Measurements from ENCODE around the gene CXCR4.

Gene CXCR4

GRCh38 chr2:136135921-136136906 is 18.3 kb upstream of the CXCR4 start:
- peak overlapping the region; percentile 77 for H3K4me3 Mint-ChIP-seq
- H3K4me1 Mint-ChIP-seq: peaks cover 98% of the 10 kb centered on the region
- peak overlapping the region; percentile 63 for H3K27ac Mint-ChIP-seq
- H3K9me3 Mint-ChIP-seq: no peaks in the 10 kb centered on the region
- peaks cover 5% of the 10 kb centered on the region for H3K36me3 Mint-ChIP-seq
- H3K27me3 Mint-ChIP-seq: no peaks in the 10 kb centered on the region

GRCh38 chr2:136135462-136135861 is 17.5 kb upstream of the CXCR4 start:
- Mint-ChIP-seq H3K4me1 (peaks cover 98% of the 10 kb centered on the region), H3K9me3 (no peaks in the 10 kb centered on the region), H3K4me3 (peak overlapping the region; percentile 77), H3K27ac (peak overlapping the region; percentile 53), H3K36me3 (peaks cover 5% of the 10 kb centered on the region), H3K27me3 (no peaks in the 10 kb centered on the region)

GRCh38 chr2:136134126-136134525 is 16.2 kb upstream of the CXCR4 start:
- Mint-ChIP-seq H3K4me1 (peaks cover 100% of the 10 kb centered on the region), H3K27me3 (no peaks in the 10 kb centered on the region), H3K36me3 (peaks cover 4% of the 10 kb centered on the region), H3K9me3 (no peaks in the 10 kb centered on the region), H3K4me3 (peak overlapping the region; percentile 73), H3K27ac (peak overlapping the region; percentile 95)

- Mint-ChIP-seq H3K27me3 (no peaks in the 10 kb centered on the region), H3K27ac (peak overlapping the region; percentile 95), H3K36me3 (peaks cover 4% of the 10 kb centered on the region), H3K4me1 (peaks cover 100% of the 10 kb centered on the region), H3K9me3 (no peaks in the 10 kb centered on the region), H3K4me3 (peak overlapping the region; percentile 73)
These were observed 15.6 kb upstream of the CXCR4 start for GRCh38 chr2:136133586-136133985.

- H3K27ac Mint-ChIP-seq: no peak overlapping the region
- peak overlapping the region; percentile 81 for H3K4me3 Mint-ChIP-seq
- H3K4me1 Mint-ChIP-seq: peaks cover 100% of the 10 kb centered on the region
- H3K9me3 Mint-ChIP-seq: no peaks in the 10 kb centered on the region
- H3K36me3 Mint-ChIP-seq: peaks cover 4% of the 10 kb centered on the region
- no peaks in the 10 kb centered on the region for H3K27me3 Mint-ChIP-seq
These were observed 15.2 kb upstream of the CXCR4 start for GRCh38 chr2:136133176-136133575.

- H3K36me3 Mint-ChIP-seq: peaks cover 4% of the 10 kb centered on the region
- H3K4me1 Mint-ChIP-seq: peaks cover 100% of the 10 kb centered on the region
- H3K27ac Mint-ChIP-seq: peak overlapping the region; percentile 83
- no peaks in the 10 kb centered on the region for H3K9me3 Mint-ChIP-seq
- no peaks in the 10 kb centered on the region for H3K27me3 Mint-ChIP-seq
- peak overlapping the region; percentile 81 for H3K4me3 Mint-ChIP-seq
These were observed 14.8 kb upstream of the CXCR4 start for GRCh38 chr2:136132825-136133155.

- Mint-ChIP-seq H3K9me3 (no peaks in the 10 kb centered on the region), H3K36me3 (no peaks in the 10 kb centered on the region), H3K4me3 (peak overlapping the region; percentile 81), H3K4me1 (peaks cover 100% of the 10 kb centered on the region), H3K27me3 (no peaks in the 10 kb centered on the region), H3K27ac (peak overlapping the region; percentile 83)
These were observed 14.2 kb upstream of the CXCR4 start for GRCh38 chr2:136131961-136132824.

GRCh38 chr2:136131484-136131960 is 13.6 kb upstream of the CXCR4 start:
- Mint-ChIP-seq H3K27me3 (no peaks in the 10 kb centered on the region), H3K27ac (peak overlapping the region; percentile 83), H3K9me3 (no peaks in the 10 kb centered on the region), H3K36me3 (no peaks in the 10 kb centered on the region), H3K4me3 (peak overlapping the region; percentile 81), H3K4me1 (peaks cover 100% of the 10 kb centered on the region)

- Mint-ChIP-seq H3K27ac (peak overlapping the region; percentile 93), H3K9me3 (no peaks in the 10 kb centered on the region), H3K4me3 (peak overlapping the region; percentile 81), H3K36me3 (no peaks in the 10 kb centered on the region), H3K4me1 (peaks cover 100% of the 10 kb centered on the region), H3K27me3 (no peaks in the 10 kb centered on the region)
These were observed 12.6 kb upstream of the CXCR4 start for GRCh38 chr2:136130511-136130910.

GRCh38 chr2:136130045-136130444 is 12.1 kb upstream of the CXCR4 start:
- Mint-ChIP-seq H3K27me3 (no peaks in the 10 kb centered on the region), H3K4me1 (peaks cover 100% of the 10 kb centered on the region), H3K9me3 (no peaks in the 10 kb centered on the region), H3K27ac (peak overlapping the region; percentile 97), H3K4me3 (peak overlapping the region; percentile 86), H3K36me3 (no peaks in the 10 kb centered on the region)

GRCh38 chr2:136129601-136130000 is 11.7 kb upstream of the CXCR4 start:
- no peaks in the 10 kb centered on the region for H3K27me3 Mint-ChIP-seq

GRCh38 chr2:136128905-136129304 is 11.0 kb upstream of the CXCR4 start:
- peak overlapping the region; percentile 86 for H3K4me3 Mint-ChIP-seq
- H3K27ac Mint-ChIP-seq: peak overlapping the region; percentile 76
- H3K9me3 Mint-ChIP-seq: no peaks in the 10 kb centered on the region
- H3K4me1 Mint-ChIP-seq: peaks cover 100% of the 10 kb centered on the region
- H3K27me3 Mint-ChIP-seq: no peaks in the 10 kb centered on the region
- no peaks in the 10 kb centered on the region for H3K36me3 Mint-ChIP-seq

More at GRCh38 chr2:136129601-136130000, 11.7 kb upstream of the CXCR4 start:
- Mint-ChIP-seq H3K9me3 (no peaks in the 10 kb centered on the region), H3K4me3 (peak overlapping the region; percentile 86), H3K27ac (peak overlapping the region; percentile 97), H3K36me3 (no peaks in the 10 kb centered on the region), H3K4me1 (peaks cover 100% of the 10 kb centered on the region)

GRCh38 chr2:136128366-136128765 is 10.4 kb upstream of the CXCR4 start:
- H3K27ac Mint-ChIP-seq: no peak overlapping the region
- H3K4me3 Mint-ChIP-seq: peak overlapping the region; percentile 86
- no peaks in the 10 kb centered on the region for H3K27me3 Mint-ChIP-seq
- no peaks in the 10 kb centered on the region for H3K36me3 Mint-ChIP-seq
- no peaks in the 10 kb centered on the region for H3K9me3 Mint-ChIP-seq
- peaks cover 100% of the 10 kb centered on the region for H3K4me1 Mint-ChIP-seq

- Mint-ChIP-seq H3K4me3 (peak overlapping the region; percentile 3), H3K27ac (peak overlapping the region; percentile 6), H3K4me1 (peaks cover 100% of the 10 kb centered on the region)
These were observed 9.4 kb upstream of the CXCR4 start for GRCh38 chr2:136127356-136127755.

GRCh38 chr2:136126421-136126926 is 8.5 kb upstream of the CXCR4 start:
- no peaks in the 10 kb centered on the region for H3K27me3 Mint-ChIP-seq
- H3K27ac Mint-ChIP-seq: peak overlapping the region; percentile 0
- peaks cover 100% of the 10 kb centered on the region for H3K4me1 Mint-ChIP-seq
- peak overlapping the region; percentile 23 for H3K4me3 Mint-ChIP-seq
- H3K9me3 Mint-ChIP-seq: no peaks in the 10 kb centered on the region
- no peaks in the 10 kb centered on the region for H3K36me3 Mint-ChIP-seq

More at GRCh38 chr2:136127356-136127755, 9.4 kb upstream of the CXCR4 start:
- Mint-ChIP-seq H3K36me3 (no peaks in the 10 kb centered on the region), H3K27me3 (no peaks in the 10 kb centered on the region), H3K9me3 (no peaks in the 10 kb centered on the region)

Data from activated naive CD4-positive, alpha-beta T cell treated with anti-CD3 and anti-CD28 coated beads, Interleukin-2, amount 50 U/mL, for 24 hours (primary cell).